ENCODE data around the gene SHANK1.

Gene SHANK1

DNA sequence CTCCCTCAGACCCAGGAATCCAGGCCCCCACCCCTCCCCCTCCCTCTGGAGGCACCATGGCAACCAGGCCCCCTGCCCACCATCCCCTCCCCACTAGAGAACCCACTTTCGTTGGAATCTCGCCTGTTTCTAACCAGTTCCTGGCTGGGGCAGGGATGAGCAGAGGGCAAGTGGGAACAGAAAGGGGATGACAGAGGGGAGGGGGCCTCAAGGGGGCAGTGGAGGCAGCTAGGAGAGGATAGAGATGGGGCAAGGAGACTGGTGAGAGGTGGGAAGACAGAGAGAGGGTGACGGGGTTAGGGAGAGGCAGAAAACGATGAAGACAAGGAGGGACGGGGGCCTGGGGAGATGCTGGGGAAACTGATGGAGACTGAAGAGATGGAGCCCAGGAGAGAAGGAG is 70.9 kb downstream of the SHANK1 start:
- Histone ChIP-seq H3K79me2 (ENCODE audit: insufficient read depth, low read length) (no peaks in the 10 kb centered on the region), H3K9ac (ENCODE audit: low read depth, low read length, poor library complexity, severe bottlenecking) (no peak overlapping the region), H3K4me2 (ENCODE audit: low read depth, low read length, poor library complexity, severe bottlenecking) (no peak overlapping the region), H3K4me1 (ENCODE audit: insufficient read depth, low read length, poor library complexity, severe bottlenecking) (peaks cover 3% of the 10 kb centered on the region), H3K4me3 (ENCODE audit: low read length, poor library complexity, severe bottlenecking) (no peak overlapping the region), H3K9me2 (replicated peaks; ENCODE audit: low read depth, low read length) (no peaks in the 10 kb centered on the region), H3F3A (ENCODE audit: low read depth) (no peaks in the 10 kb centered on the region), H3K36me3 (ENCODE audit: insufficient read depth, low read length) (no peaks in the 10 kb centered on the region), H3K9me3 (ENCODE audit: insufficient read depth, low read depth, low read length) (no peaks in the 10 kb centered on the region), H3K27me3 (ENCODE audit: insufficient read depth, low read length, poor library complexity, severe bottlenecking) (no peaks in the 10 kb centered on the region), H4K20me1 (ENCODE audit: insufficient read depth, low read length, poor library complexity, severe bottlenecking) (no peaks in the 10 kb centered on the region), H2AFZ (ENCODE audit: low read length) (no peak overlapping the region)
- TF ChIP-seq, protein P1, sequence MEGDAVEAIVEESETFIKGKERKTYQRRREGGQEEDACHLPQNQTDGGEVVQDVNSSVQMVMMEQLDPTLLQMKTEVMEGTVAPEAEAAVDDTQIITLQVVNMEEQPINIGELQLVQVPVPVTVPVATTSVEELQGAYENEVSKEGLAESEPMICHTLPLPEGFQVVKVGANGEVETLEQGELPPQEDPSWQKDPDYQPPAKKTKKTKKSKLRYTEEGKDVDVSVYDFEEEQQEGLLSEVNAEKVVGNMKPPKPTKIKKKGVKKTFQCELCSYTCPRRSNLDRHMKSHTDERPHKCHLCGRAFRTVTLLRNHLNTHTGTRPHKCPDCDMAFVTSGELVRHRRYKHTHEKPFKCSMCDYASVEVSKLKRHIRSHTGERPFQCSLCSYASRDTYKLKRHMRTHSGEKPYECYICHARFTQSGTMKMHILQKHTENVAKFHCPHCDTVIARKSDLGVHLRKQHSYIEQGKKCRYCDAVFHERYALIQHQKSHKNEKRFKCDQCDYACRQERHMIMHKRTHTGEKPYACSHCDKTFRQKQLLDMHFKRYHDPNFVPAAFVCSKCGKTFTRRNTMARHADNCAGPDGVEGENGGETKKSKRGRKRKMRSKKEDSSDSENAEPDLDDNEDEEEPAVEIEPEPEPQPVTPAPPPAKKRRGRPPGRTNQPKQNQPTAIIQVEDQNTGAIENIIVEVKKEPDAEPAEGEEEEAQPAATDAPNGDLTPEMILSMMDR (conservative IDR thresholded peaks at IDR 0.05; ENCODE audit: low read length) = no peak
- no peak for TF ChIP-seq EZH2phosphoT487 (IDR thresholded peaks at IDR 0.05; ENCODE audit: borderline replicate concordance)

DNA sequence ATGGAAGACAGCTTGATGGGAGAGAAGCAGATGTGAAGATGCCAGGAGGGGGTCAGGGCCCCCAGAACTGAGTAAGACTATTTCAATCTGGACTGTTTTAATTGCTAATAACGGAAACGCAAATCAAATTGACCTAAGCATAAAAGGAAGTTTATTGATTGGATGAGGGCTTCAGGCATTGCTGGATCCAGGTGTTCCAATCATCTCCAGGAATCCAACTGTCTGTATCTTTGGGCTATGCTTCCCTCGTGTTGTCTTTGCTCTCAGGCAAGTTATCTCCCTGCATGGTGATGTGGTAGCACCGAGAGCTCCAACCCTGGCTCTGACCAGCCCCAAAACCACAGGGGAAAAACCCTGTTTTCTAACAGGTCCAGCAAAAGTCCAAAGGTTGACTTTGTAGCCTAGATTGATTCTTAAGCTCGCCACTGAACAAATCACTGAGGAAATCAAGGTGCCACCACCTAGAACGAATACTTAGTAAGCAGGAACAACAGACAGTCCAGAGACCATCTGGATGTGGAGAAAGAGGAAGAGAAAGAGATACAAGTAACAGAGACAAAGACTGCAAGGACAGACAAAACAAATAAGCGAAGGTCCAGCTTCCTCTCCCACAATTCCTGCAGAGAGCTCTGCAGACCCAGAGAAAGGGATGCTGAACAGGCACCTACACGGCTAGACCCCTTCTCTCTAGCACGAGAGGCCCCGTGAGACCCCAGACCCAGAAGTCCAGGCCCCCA is 71.6 kb downstream of the SHANK1 start:
- H3K4me2 ChIP-seq (ENCODE audit: low read depth, low read length, poor library complexity, severe bottlenecking) = no peak overlapping the region

DNA sequence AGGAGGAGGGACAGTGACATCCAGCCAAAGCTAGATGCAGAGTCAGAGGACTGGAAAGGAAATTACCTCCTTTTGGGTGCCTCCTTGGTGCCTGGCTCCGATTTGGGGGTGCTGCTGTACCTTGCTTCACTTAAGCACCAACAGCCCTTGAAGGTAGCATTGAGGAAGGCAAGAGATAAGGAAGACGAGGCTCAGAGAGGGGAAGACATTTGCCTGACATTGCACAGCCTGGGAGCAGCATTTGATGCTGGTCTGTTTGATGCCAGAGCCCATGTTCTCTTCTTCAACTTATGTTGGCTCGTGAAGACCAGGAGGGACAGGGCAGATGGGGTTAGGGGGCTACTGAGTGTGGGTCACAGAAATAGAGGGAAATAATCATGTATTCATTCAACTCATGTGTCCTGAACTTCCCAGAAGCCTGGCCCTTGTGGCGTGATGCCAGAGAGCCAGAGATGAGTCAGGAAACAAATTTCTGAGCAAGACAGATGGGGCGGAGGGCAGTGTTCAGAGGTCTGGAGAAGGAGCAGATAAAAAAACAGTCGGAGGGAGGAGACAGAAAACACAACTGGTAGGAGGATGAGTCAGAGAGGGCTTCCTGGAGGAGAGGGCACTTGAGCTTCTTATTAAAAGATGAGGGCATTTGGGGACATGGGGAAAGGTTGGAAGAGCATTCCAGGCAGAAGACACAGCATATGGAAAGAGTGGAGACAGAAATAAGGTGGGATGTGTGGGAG is 73.4 kb downstream of the SHANK1 start:
- Histone ChIP-seq H3K9ac (ENCODE audit: low read depth, low read length, poor library complexity, severe bottlenecking) (no peak overlapping the region), H3K4me2 (ENCODE audit: low read depth, low read length, poor library complexity, severe bottlenecking) (no peak overlapping the region), H4K20me1 (ENCODE audit: insufficient read depth, low read length, poor library complexity, severe bottlenecking) (no peaks in the 10 kb centered on the region), H3K79me2 (ENCODE audit: insufficient read depth, low read length) (no peaks in the 10 kb centered on the region), H3K4me3 (ENCODE audit: low read length, poor library complexity, severe bottlenecking) (no peak overlapping the region), H2AFZ (ENCODE audit: low read length) (no peak overlapping the region), H3K27me3 (ENCODE audit: insufficient read depth, low read length, poor library complexity, severe bottlenecking) (no peaks in the 10 kb centered on the region), H3K9me3 (ENCODE audit: insufficient read depth, low read depth, low read length) (no peaks in the 10 kb centered on the region), H3K4me1 (ENCODE audit: insufficient read depth, low read length, poor library complexity, severe bottlenecking) (peaks cover 3% of the 10 kb centered on the region), H3K9me2 (replicated peaks; ENCODE audit: low read depth, low read length) (no peaks in the 10 kb centered on the region), H3F3A (ENCODE audit: low read depth) (no peaks in the 10 kb centered on the region), H3K36me3 (ENCODE audit: insufficient read depth, low read length) (no peaks in the 10 kb centered on the region)
- TF ChIP-seq EZH2phosphoT487 (IDR thresholded peaks at IDR 0.05; ENCODE audit: borderline replicate concordance) = no peak
- TF ChIP-seq, protein P1 (conservative IDR thresholded peaks at IDR 0.05; ENCODE audit: low read length) = no peak

More for the DNA sequence above, 71.6 kb downstream of the SHANK1 start:
- Histone ChIP-seq H3K27me3 (ENCODE audit: insufficient read depth, low read length, poor library complexity, severe bottlenecking) (no peaks in the 10 kb centered on the region), H3K9me2 (replicated peaks; ENCODE audit: low read depth, low read length) (no peaks in the 10 kb centered on the region), H3K79me2 (ENCODE audit: insufficient read depth, low read length) (no peaks in the 10 kb centered on the region), H2AFZ (ENCODE audit: low read length) (no peak overlapping the region), H3F3A (ENCODE audit: low read depth) (no peaks in the 10 kb centered on the region), H4K20me1 (ENCODE audit: insufficient read depth, low read length, poor library complexity, severe bottlenecking) (no peaks in the 10 kb centered on the region), H3K9ac (ENCODE audit: low read depth, low read length, poor library complexity, severe bottlenecking) (no peak overlapping the region), H3K9me3 (ENCODE audit: insufficient read depth, low read depth, low read length) (no peaks in the 10 kb centered on the region), H3K4me1 (ENCODE audit: insufficient read depth, low read length, poor library complexity, severe bottlenecking) (peaks cover 3% of the 10 kb centered on the region), H3K4me3 (ENCODE audit: low read length, poor library complexity, severe bottlenecking) (no peak overlapping the region), H3K36me3 (ENCODE audit: insufficient read depth, low read length) (no peaks in the 10 kb centered on the region)
- no peak for TF ChIP-seq EZH2phosphoT487 (IDR thresholded peaks at IDR 0.05; ENCODE audit: borderline replicate concordance)
- TF ChIP-seq, protein P1 (conservative IDR thresholded peaks at IDR 0.05; ENCODE audit: low read length) = no peak
